Bone marrow (tissue), 2 donors: ENCODE measurements around the gene GTF2IRD2.
"Not testable (repeated sequence)": the region's sequence is repeated elsewhere in the genome, so short reads cannot be mapped to it uniquely, and the experiment has no call there.

Experiments used
- DNase-seq, 2 donors: peaks; one replicate each; lab custom pipeline; 2025; lab: John Stamatoyannopoulos, UW

GTF2IRD2 gene

GRCh38 chr7:74850833-74851721, at the start of gene GTF2IRD2:
GTF2IRD2 (minus strand) TSS chr7:74851605; CDS start chr7:74836378, 15,227 bp downstream.
- DNase-seq = not testable (repeated sequence)

GRCh38 chr7:74890158-74891123, 39.0 kb upstream of the GTF2IRD2 start:
- peak; percentile 33 to 47 for DNase-seq

- not testable (repeated sequence) for DNase-seq
Measured at GRCh38 chr7:74889518-74890129, 38.2 kb upstream of the GTF2IRD2 start.

- DNase-seq = not testable (repeated sequence)
Measured at GRCh38 chr7:74885295-74885694, 33.9 kb upstream of the GTF2IRD2 start.

- DNase-seq = not testable (repeated sequence)
Measured at GRCh38 chr7:74882110-74882509, 30.7 kb upstream of the GTF2IRD2 start.

GRCh38 chr7:74874748-74875512, 23.5 kb upstream of the GTF2IRD2 start:
- DNase-seq = not testable (repeated sequence)

- not testable (repeated sequence) for DNase-seq
Measured at GRCh38 chr7:74874104-74874747, 22.8 kb upstream of the GTF2IRD2 start.

- not testable (repeated sequence) for DNase-seq
Measured at GRCh38 chr7:74872542-74872941, 21.1 kb upstream of the GTF2IRD2 start.

- DNase-seq = not testable (repeated sequence)
Measured at GRCh38 chr7:74865777-74866176, 14.4 kb upstream of the GTF2IRD2 start.

GRCh38 chr7:74849853-74850252, 1.6 kb downstream of the GTF2IRD2 start:
- not testable (repeated sequence) for DNase-seq

- DNase-seq = not testable (repeated sequence)
Measured at GRCh38 chr7:74830411-74830810, 21.0 kb downstream of the GTF2IRD2 start.

- not testable (repeated sequence) for DNase-seq
Measured at GRCh38 chr7:74829959-74830358, 21.4 kb downstream of the GTF2IRD2 start.

GRCh38 chr7:74821259-74821658, 30.1 kb downstream of the GTF2IRD2 start:
- DNase-seq = not testable (repeated sequence)

GRCh38 chr7:74820146-74820805, 31.1 kb downstream of the GTF2IRD2 start:
- not testable (repeated sequence) for DNase-seq

- DNase-seq = not testable (repeated sequence)
Measured at GRCh38 chr7:74815882-74816281, 35.5 kb downstream of the GTF2IRD2 start.

GRCh38 chr7:74798644-74799043, 52.8 kb downstream of the GTF2IRD2 start:
- DNase-seq = not testable (repeated sequence)

GRCh38 chr7:74797848-74798622, 53.4 kb downstream of the GTF2IRD2 start:
- not testable (repeated sequence) for DNase-seq

GRCh38 chr7:74789200-74789736, 62.1 kb downstream of the GTF2IRD2 start:
- DNase-seq = not testable (repeated sequence)
